Endothelial cell of umbilical vein (primary cell): ENCODE measurements around the gene NR3C2.

Experiments used
- CTCF ChIP-seq, 2 donors: IDR thresholded peaks; 1 replicate in 1 of 2; 2 replicates in 1 of 2; pipeline ENCODE4 v1.5.1; 2011; ENCODE audit warnings: low read length in 2 of 2, mild to moderate bottlenecking in 2 of 2, moderate library complexity in 2 of 2, control low read depth in 1 of 2, inconsistent platforms in 1 of 2, low read depth in 1 of 2; ENCODE audit not compliant: insufficient read depth in 1 of 2; ENCODE audit errors: extremely low read depth in 1 of 2
- EZH2 ChIP-seq: IDR thresholded peaks from 2 replicates; pipeline ENCODE4 v1.6.1; 2012; ENCODE audit warnings: borderline replicate concordance, low read depth, mild to moderate bottlenecking, moderate library complexity, low read length, inconsistent platforms; ENCODE audit not compliant: severe bottlenecking
- FOS ChIP-seq: IDR thresholded peaks from 2 replicates; pipeline ENCODE4 v1.6.1; 2011; ENCODE audit warnings: mild to moderate bottlenecking, low read length, moderate library complexity, borderline replicate concordance; ENCODE audit not compliant: insufficient read depth
- JUN ChIP-seq: IDR thresholded peaks from 2 replicates; pipeline ENCODE4 v1.6.1; 2011; ENCODE audit warnings: borderline replicate concordance, low read depth; ENCODE audit not compliant: insufficient read length, insufficient read depth
- MYC ChIP-seq: IDR thresholded peaks from one replicate; pipeline ENCODE4 v1.6.1; 2011; ENCODE audit warnings: mild to moderate bottlenecking, low read depth, low read length
- POLR2A ChIP-seq: IDR thresholded peaks from 2 replicates; pipeline ENCODE4 v1.6.1; 2012; ENCODE audit warnings: low read depth, mild to moderate bottlenecking, control low read depth, low read length
- POLR2AphosphoS5 ChIP-seq: IDR thresholded peaks from 2 replicates; pipeline ENCODE4 v1.6.1; 2012; ENCODE audit warnings: low read depth, mild to moderate bottlenecking, control low read depth, low read length, moderate library complexity; ENCODE audit not compliant: insufficient read depth

GRCh38 chr4:148029781-148030180, 412.4 kb downstream of the NR3C2 start:
- TF ChIP-seq CTCF (IDR thresholded peaks at IDR 0.05; ENCODE audit: extremely low read depth in 1 of 2, insufficient read depth in 1 of 2, low read depth in 1 of 2, low read length in 2 of 2) (no peak), POLR2A (no peak), EZH2 (no peak), FOS (no peak), POLR2AphosphoS5 (no peak), MYC (no peak), JUN (no peak)
